ENCODE measurements around the gene ARL6IP4. TPM values are rescaled to one million over a fixed set of nuclear protein-coding genes. Genes with fewer than 3 reads are reported as not detected.

ARL6IP4 gene
- total RNA-seq, 1 donor from 2014 or later = 83.8 TPM

GRCh38 chr12:122958198-122958888 lies 22.1 kb upstream of the ARL6IP4 start:
- no peak overlapping the region for H3K4me2 ChIP-seq
- no peaks in the 10 kb centered on the region for H3K9me3 ChIP-seq (ENCODE audit: low read depth)
- H3K27ac ChIP-seq = no peak overlapping the region
- DNase-seq (ENCODE audit: low spot score) = no peak
- H3K9ac ChIP-seq = no peak overlapping the region
- H3K27ac Mint-ChIP-seq = no peak overlapping the region
- H4K20me1 ChIP-seq (ENCODE audit: low read depth) = no peaks in the 10 kb centered on the region
- no peak overlapping the region for H3K4me3 ChIP-seq
- H3K79me2 ChIP-seq (ENCODE audit: low read depth) = no peaks in the 10 kb centered on the region
- H3K36me3 ChIP-seq = no peaks in the 10 kb centered on the region
- no peak overlapping the region for H2AFZ ChIP-seq (replicated peaks)
- H3K9me3 Mint-ChIP-seq = no peaks in the 10 kb centered on the region
- TF ChIP-seq EZH2 (IDR thresholded peaks at IDR 0.05) (no peak), CTCF (IDR thresholded peaks at IDR 0.05) (no peak), EZH2phosphoT487 (IDR thresholded peaks at IDR 0.05) (no peak)
- no peak overlapping the region for H3K4me3 Mint-ChIP-seq
- H3F3A ChIP-seq (ENCODE audit: low read depth) = no peaks in the 10 kb centered on the region
- H3K4me1 Mint-ChIP-seq = no peaks in the 10 kb centered on the region
- peaks cover 6% of the 10 kb centered on the region for H3K27me3 Mint-ChIP-seq (ENCODE audit: insufficient read depth, low read depth)
- H3K4me1 ChIP-seq = no peaks in the 10 kb centered on the region
- H3K36me3 Mint-ChIP-seq = no peaks in the 10 kb centered on the region
- no peaks in the 10 kb centered on the region for H3K27me3 ChIP-seq

GRCh38 chr12:122959566-122960192 lies 20.8 kb upstream of the ARL6IP4 start:
- no peaks in the 10 kb centered on the region for H3K79me2 ChIP-seq (ENCODE audit: low read depth)
- Mint-ChIP-seq H3K36me3 (no peaks in the 10 kb centered on the region), H3K27me3 (ENCODE audit: insufficient read depth, low read depth) (peaks cover 6% of the 10 kb centered on the region), H3K4me1 (peaks cover 7% of the 10 kb centered on the region), H3K4me3 (no peak overlapping the region), H3K27ac (no peak overlapping the region), H3K9me3 (no peaks in the 10 kb centered on the region)
- H3K27me3 ChIP-seq = no peaks in the 10 kb centered on the region
- no peak overlapping the region for H3K4me3 ChIP-seq
- peaks cover under 1% of the 10 kb centered on the region for H3F3A ChIP-seq (ENCODE audit: low read depth)
- no peak overlapping the region for H3K9ac ChIP-seq
- peaks cover 4% of the 10 kb centered on the region for H4K20me1 ChIP-seq (ENCODE audit: low read depth)
- no peaks in the 10 kb centered on the region for H3K36me3 ChIP-seq
- no peak overlapping the region for H2AFZ ChIP-seq (replicated peaks)
- no peak for TF ChIP-seq EZH2 (IDR thresholded peaks at IDR 0.05)
- TF ChIP-seq CTCF (IDR thresholded peaks at IDR 0.05) = no peak
- no peak for TF ChIP-seq EZH2phosphoT487 (IDR thresholded peaks at IDR 0.05)
- no peak overlapping the region for H3K4me2 ChIP-seq
- H3K27ac ChIP-seq = no peak overlapping the region
- H3K9me3 ChIP-seq (ENCODE audit: low read depth) = no peaks in the 10 kb centered on the region
- H3K4me1 ChIP-seq = no peaks in the 10 kb centered on the region
- no peak for DNase-seq (ENCODE audit: low spot score)

GRCh38 chr12:122960193-122960569 lies 20.3 kb upstream of the ARL6IP4 start:
- Mint-ChIP-seq H3K27ac (no peak overlapping the region), H3K36me3 (no peaks in the 10 kb centered on the region), H3K4me1 (peaks cover 11% of the 10 kb centered on the region), H3K27me3 (ENCODE audit: insufficient read depth, low read depth) (peaks cover 3% of the 10 kb centered on the region), H3K4me3 (no peak overlapping the region), H3K9me3 (no peaks in the 10 kb centered on the region)
- Histone ChIP-seq H2AFZ (replicated peaks) (no peak overlapping the region), H3K4me1 (peaks cover 3% of the 10 kb centered on the region), H3K9ac (no peak overlapping the region), H3K79me2 (ENCODE audit: low read depth) (no peaks in the 10 kb centered on the region), H3F3A (ENCODE audit: low read depth) (peaks cover 5% of the 10 kb centered on the region), H3K9me3 (ENCODE audit: low read depth) (no peaks in the 10 kb centered on the region), H3K4me3 (no peak overlapping the region), H3K4me2 (no peak overlapping the region), H3K36me3 (no peaks in the 10 kb centered on the region), H3K27me3 (no peaks in the 10 kb centered on the region), H3K27ac (no peak overlapping the region), H4K20me1 (ENCODE audit: low read depth) (peaks cover 9% of the 10 kb centered on the region)
- DNase-seq (ENCODE audit: low spot score) = no peak
- no peak for TF ChIP-seq EZH2phosphoT487 (IDR thresholded peaks at IDR 0.05)
- TF ChIP-seq EZH2 (IDR thresholded peaks at IDR 0.05) = no peak

All from neural progenitor cell (in vitro differentiated cells).